K562 (cell line): ENCODE results near the gene SIRT7. TPM values are rescaled to one million over a fixed set of nuclear protein-coding genes. Genes with fewer than 3 reads are reported as not detected.

Source experiments
- CEBPB ChIP-seq: fragments of 450-650 bp; IDR thresholded peaks from 2 replicates; pipeline ENCODE4 v1.6.1; 2016; ENCODE audit warnings: missing genetic modification characterization, missing compliant biosample characterization
- GTF2E2 ChIP-seq: fragments of 200-800 bp; sonication (Bioruptor generic); IDR thresholded peaks from 2 replicates; pipeline ENCODE4 v1.6.1; 2016; ENCODE audit warnings: missing genetic modification characterization, missing compliant biosample characterization
- KLF1 ChIP-seq: fragments of 450-650 bp; IDR thresholded peaks from 2 replicates; pipeline ENCODE4 v1.6.1; 2016; ENCODE audit warnings: missing genetic modification characterization, missing compliant biosample characterization
- RNF2 ChIP-seq: sonication (generic); IDR thresholded peaks from 2 replicates; pipeline ENCODE4 v1.6.1; 2016
- SOX6 ChIP-seq: fragments of 450-650 bp; IDR thresholded peaks from 2 replicates; pipeline ENCODE4 v1.6.1; 2014; ENCODE audit warnings: mild to moderate bottlenecking
- ZNF24 ChIP-seq: fragments of 450-650 bp; IDR thresholded peaks from 2 replicates; pipeline ENCODE4 v1.6.1; 2016
- polyA plus RNA-seq, 8 experiments: library from polyadenylated mRNA; depleted of rRNA in 4 of 8; stranded (reverse) in 5 of 8; unstranded in 3 of 8; fragments of >200 nt; fragmentation: Nextera tagmentation in 2 of 8; fragmentation: Illumina TruSeq in 1 of 8; extraction: Ambion mirVana in 2 of 8; extraction: Trizol in 1 of 8; gene quantifications; 2 replicates each; pipeline versions ENCODE4 v1.2.1 to v1.2.3, GENCODE V29; 2011 to 2014; ENCODE audit warnings: inconsistent platforms in 1 of 8, missing spikeins in 1 of 8
- total RNA-seq, 7 experiments: library from RNA; depleted of rRNA in 6 of 7; stranded (reverse); fragments of >200 nt in 6 of 7; fragmentation: Illumina TruSeq in 2 of 7; extraction: Trizol in 2 of 7; gene quantifications; 2 replicates each; pipeline versions ENCODE4 v1.2.1 to v1.2.3, GENCODE V29; 2011 to 2021; ENCODE audit warnings: low replicate concordance in 1 of 7
- TF ChIP-seq, protein P1 (sequence below): IDR thresholded peaks from 3 replicates; pipeline ENCODE4 v1.6.1; 2011; ENCODE audit warnings: borderline replicate concordance, mild to moderate bottlenecking, moderate library complexity; ENCODE audit not compliant: insufficient read length; ENCODE audit errors: extremely low read depth
- TF ChIP-seq, protein P2 (sequence below): fragments of 200-600 bp; sonication (generic); IDR thresholded peaks from one replicate; pipeline ENCODE4 v1.6.1; 2012; ENCODE audit warnings: mild to moderate bottlenecking, low read depth, low read length, inconsistent platforms
- TF ChIP-seq, protein P3 (sequence below): fragments of 450-650 bp; formaldehyde crosslinking; IDR thresholded peaks from 2 replicates; pipeline ENCODE4 v1.4.0; 2020; ENCODE audit warnings: mild to moderate bottlenecking, moderate library complexity
- TF ChIP-seq, protein P4 (sequence below): sonication (generic); formaldehyde crosslinking; IDR thresholded peaks from 2 replicates; pipeline ENCODE4 v1.9.0; 2022; ENCODE audit warnings: mild to moderate bottlenecking, missing genetic modification reagents

SIRT7 gene
- total and polyA plus RNA-seq, 9 of the 15 experiments (the other 6 are each of a cell fraction or from before 2014, with no cell fraction given), result 1.6 to 54.8 (median 20.3) TPM

DNA sequence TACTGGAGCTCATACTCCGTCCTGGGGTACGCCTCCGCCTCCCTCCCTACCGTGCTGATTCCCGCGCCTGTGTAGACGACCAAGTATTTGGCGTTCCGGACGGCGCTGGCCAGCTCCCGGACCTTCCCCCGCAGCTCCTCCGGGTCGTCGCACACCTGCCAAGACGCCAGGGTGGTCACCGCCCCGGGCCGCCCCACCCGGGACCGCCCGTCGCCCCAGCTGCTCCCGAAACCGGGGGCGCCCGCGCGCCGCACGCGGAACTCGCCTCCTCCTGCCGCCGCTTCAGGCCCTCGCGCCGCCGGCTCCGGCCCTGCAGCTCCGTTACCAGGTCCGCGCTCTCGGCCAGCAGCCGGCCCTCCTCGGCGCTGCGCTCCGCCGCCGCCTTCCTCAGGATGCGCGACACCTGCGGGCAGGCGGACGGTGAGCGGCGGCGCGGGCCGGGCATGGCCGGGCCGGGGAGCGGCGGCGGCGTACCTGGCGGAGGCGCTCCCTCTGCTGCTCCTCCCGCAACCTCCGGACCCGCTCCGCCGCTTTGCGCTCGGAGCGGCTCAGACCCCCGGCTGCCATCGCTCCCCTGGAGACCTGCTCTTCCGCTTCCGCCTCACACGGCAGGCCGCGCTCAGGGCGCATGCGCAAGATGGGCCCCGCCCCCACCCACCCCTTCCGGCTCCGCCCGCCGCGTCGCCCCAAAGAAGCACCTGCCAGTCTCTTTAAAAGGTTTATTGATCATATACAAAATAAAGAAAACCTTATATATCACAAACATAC, at the start of gene SIRT7 (continued):
- TF ChIP-seq ZNF24, result no peak
- no peak for TF ChIP-seq SOX6
- no peak for TF ChIP-seq RNF2
- TF ChIP-seq, protein P1, sequence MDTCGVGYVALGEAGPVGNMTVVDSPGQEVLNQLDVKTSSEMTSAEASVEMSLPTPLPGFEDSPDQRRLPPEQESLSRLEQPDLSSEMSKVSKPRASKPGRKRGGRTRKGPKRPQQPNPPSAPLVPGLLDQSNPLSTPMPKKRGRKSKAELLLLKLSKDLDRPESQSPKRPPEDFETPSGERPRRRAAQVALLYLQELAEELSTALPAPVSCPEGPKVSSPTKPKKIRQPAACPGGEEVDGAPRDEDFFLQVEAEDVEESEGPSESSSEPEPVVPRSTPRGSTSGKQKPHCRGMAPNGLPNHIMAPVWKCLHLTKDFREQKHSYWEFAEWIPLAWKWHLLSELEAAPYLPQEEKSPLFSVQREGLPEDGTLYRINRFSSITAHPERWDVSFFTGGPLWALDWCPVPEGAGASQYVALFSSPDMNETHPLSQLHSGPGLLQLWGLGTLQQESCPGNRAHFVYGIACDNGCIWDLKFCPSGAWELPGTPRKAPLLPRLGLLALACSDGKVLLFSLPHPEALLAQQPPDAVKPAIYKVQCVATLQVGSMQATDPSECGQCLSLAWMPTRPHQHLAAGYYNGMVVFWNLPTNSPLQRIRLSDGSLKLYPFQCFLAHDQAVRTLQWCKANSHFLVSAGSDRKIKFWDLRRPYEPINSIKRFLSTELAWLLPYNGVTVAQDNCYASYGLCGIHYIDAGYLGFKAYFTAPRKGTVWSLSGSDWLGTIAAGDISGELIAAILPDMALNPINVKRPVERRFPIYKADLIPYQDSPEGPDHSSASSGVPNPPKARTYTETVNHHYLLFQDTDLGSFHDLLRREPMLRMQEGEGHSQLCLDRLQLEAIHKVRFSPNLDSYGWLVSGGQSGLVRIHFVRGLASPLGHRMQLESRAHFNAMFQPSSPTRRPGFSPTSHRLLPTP, result no peak
- TF ChIP-seq KLF1 (tag), result no peak
- TF ChIP-seq, protein P2, sequence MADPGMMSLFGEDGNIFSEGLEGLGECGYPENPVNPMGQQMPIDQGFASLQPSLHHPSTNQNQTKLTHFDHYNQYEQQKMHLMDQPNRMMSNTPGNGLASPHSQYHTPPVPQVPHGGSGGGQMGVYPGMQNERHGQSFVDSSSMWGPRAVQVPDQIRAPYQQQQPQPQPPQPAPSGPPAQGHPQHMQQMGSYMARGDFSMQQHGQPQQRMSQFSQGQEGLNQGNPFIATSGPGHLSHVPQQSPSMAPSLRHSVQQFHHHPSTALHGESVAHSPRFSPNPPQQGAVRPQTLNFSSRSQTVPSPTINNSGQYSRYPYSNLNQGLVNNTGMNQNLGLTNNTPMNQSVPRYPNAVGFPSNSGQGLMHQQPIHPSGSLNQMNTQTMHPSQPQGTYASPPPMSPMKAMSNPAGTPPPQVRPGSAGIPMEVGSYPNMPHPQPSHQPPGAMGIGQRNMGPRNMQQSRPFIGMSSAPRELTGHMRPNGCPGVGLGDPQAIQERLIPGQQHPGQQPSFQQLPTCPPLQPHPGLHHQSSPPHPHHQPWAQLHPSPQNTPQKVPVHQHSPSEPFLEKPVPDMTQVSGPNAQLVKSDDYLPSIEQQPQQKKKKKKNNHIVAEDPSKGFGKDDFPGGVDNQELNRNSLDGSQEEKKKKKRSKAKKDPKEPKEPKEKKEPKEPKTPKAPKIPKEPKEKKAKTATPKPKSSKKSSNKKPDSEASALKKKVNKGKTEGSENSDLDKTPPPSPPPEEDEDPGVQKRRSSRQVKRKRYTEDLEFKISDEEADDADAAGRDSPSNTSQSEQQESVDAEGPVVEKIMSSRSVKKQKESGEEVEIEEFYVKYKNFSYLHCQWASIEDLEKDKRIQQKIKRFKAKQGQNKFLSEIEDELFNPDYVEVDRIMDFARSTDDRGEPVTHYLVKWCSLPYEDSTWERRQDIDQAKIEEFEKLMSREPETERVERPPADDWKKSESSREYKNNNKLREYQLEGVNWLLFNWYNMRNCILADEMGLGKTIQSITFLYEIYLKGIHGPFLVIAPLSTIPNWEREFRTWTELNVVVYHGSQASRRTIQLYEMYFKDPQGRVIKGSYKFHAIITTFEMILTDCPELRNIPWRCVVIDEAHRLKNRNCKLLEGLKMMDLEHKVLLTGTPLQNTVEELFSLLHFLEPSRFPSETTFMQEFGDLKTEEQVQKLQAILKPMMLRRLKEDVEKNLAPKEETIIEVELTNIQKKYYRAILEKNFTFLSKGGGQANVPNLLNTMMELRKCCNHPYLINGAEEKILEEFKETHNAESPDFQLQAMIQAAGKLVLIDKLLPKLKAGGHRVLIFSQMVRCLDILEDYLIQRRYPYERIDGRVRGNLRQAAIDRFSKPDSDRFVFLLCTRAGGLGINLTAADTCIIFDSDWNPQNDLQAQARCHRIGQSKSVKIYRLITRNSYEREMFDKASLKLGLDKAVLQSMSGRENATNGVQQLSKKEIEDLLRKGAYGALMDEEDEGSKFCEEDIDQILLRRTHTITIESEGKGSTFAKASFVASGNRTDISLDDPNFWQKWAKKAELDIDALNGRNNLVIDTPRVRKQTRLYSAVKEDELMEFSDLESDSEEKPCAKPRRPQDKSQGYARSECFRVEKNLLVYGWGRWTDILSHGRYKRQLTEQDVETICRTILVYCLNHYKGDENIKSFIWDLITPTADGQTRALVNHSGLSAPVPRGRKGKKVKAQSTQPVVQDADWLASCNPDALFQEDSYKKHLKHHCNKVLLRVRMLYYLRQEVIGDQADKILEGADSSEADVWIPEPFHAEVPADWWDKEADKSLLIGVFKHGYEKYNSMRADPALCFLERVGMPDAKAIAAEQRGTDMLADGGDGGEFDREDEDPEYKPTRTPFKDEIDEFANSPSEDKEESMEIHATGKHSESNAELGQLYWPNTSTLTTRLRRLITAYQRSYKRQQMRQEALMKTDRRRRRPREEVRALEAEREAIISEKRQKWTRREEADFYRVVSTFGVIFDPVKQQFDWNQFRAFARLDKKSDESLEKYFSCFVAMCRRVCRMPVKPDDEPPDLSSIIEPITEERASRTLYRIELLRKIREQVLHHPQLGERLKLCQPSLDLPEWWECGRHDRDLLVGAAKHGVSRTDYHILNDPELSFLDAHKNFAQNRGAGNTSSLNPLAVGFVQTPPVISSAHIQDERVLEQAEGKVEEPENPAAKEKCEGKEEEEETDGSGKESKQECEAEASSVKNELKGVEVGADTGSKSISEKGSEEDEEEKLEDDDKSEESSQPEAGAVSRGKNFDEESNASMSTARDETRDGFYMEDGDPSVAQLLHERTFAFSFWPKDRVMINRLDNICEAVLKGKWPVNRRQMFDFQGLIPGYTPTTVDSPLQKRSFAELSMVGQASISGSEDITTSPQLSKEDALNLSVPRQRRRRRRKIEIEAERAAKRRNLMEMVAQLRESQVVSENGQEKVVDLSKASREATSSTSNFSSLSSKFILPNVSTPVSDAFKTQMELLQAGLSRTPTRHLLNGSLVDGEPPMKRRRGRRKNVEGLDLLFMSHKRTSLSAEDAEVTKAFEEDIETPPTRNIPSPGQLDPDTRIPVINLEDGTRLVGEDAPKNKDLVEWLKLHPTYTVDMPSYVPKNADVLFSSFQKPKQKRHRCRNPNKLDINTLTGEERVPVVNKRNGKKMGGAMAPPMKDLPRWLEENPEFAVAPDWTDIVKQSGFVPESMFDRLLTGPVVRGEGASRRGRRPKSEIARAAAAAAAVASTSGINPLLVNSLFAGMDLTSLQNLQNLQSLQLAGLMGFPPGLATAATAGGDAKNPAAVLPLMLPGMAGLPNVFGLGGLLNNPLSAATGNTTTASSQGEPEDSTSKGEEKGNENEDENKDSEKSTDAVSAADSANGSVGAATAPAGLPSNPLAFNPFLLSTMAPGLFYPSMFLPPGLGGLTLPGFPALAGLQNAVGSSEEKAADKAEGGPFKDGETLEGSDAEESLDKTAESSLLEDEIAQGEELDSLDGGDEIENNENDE, result no peak
- TF ChIP-seq GTF2E2 (tag), result no peak
- TF ChIP-seq, protein P3, sequence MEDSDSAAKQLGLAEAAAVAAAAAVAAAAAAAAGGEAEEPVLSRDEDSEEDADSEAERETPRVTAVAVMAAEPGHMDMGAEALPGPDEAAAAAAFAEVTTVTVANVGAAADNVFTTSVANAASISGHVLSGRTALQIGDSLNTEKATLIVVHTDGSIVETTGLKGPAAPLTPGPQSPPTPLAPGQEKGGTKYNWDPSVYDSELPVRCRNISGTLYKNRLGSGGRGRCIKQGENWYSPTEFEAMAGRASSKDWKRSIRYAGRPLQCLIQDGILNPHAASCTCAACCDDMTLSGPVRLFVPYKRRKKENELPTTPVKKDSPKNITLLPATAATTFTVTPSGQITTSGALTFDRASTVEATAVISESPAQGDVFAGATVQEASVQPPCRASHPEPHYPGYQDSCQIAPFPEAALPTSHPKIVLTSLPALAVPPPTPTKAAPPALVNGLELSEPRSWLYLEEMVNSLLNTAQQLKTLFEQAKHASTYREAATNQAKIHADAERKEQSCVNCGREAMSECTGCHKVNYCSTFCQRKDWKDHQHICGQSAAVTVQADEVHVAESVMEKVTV (CRISPR knock-in tag), result no peak
- TF ChIP-seq, protein P4, sequence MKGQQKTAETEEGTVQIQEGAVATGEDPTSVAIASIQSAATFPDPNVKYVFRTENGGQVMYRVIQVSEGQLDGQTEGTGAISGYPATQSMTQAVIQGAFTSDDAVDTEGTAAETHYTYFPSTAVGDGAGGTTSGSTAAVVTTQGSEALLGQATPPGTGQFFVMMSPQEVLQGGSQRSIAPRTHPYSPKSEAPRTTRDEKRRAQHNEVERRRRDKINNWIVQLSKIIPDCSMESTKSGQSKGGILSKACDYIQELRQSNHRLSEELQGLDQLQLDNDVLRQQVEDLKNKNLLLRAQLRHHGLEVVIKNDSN (CRISPR knock-in tag), result no peak
- TF ChIP-seq CEBPB, result no peak
